Thoracic aorta (tissue), 2 donors: Measurements from ENCODE around the gene COX17. TPM values are rescaled to one million over a fixed set of nuclear protein-coding genes. Genes with fewer than 3 reads are reported as not detected.

Source experiments
- ATAC-seq: fragments of 150-250 bp; one replicate; pipeline ENCODE4 v1.8.0; 2017; ENCODE audit warnings: low read depth; ENCODE audit not compliant: insufficient number of reproducible peaks, low FRiP score
- DNase-seq: peaks from one replicate; pipeline ENCODE4 v3.0.0-alpha.2; 2020; ENCODE audit warnings: low spot score
- H3K27ac ChIP-seq, 2 donors: fragments of 200-600 bp; sonication (generic); 1 replicate in 1 of 2; 2 replicates in 1 of 2; pipeline ENCODE4 v1.5.1; 2016; ENCODE audit warnings: mild to moderate bottlenecking in 2 of 2, moderate library complexity in 2 of 2
- H3K27me3 ChIP-seq: fragments of 200-600 bp; sonication (generic); replicated peaks from 2 replicates; pipeline ENCODE4 v1.6.0; 2016; ENCODE audit warnings: mild to moderate bottlenecking; ENCODE audit not compliant: insufficient read depth
- H3K36me3 ChIP-seq: fragments of 200-600 bp; sonication (generic); one replicate; pipeline ENCODE4 v1.5.1; 2016
- H3K4me1 ChIP-seq, 2 donors: fragments of 200-600 bp; sonication (generic); 1 replicate in 1 of 2; 2 replicates in 1 of 2; pipeline versions ENCODE4 v1.5.1 to v1.6.0; 2016; ENCODE audit warnings: low read depth in 2 of 2, mild to moderate bottlenecking in 1 of 2; ENCODE audit not compliant: control insufficient read depth in 1 of 2
- H3K4me3 ChIP-seq: fragments of 200-600 bp; sonication (generic); 2 replicates; pipeline ENCODE4 v1.5.1; 2016; ENCODE audit warnings: mild to moderate bottlenecking
- H3K9me3 ChIP-seq: fragments of 200-600 bp; sonication (generic); 2 replicates; pipeline ENCODE4 v1.5.1; 2016
- CTCF ChIP-seq: fragments of 200-600 bp; sonication (generic); IDR thresholded peaks from one replicate; pipeline ENCODE4 v1.5.1; 2019; ENCODE audit warnings: antibody characterized with exemption
- total RNA-seq, 2 donors: library from RNA; depleted of rRNA; stranded (reverse); fragments of >200 nt; gene quantifications; one replicate each; pipeline versions ENCODE4 v1.1.0 to v1.2.3, GENCODE V29; 2016

The COX17 gene
- total RNA-seq, 2 donors from 2014 or later = 15.2 to 51.3 TPM

GRCh38 chr3:119664370-119664769 lies 12.8 kb downstream of the COX17 start:
- no peaks in the 10 kb centered on the region for H3K9me3 ChIP-seq
- DNase-seq (no peak), ATAC-seq (no peak)
- no peak overlapping the region for H3K4me3 ChIP-seq
- H3K36me3 ChIP-seq = no peaks in the 10 kb centered on the region
- H3K4me1 ChIP-seq = peaks cover 17 to 50% of the 10 kb centered on the region in 2 donors
- H3K27ac ChIP-seq = peak overlapping the region in 1 of 2 donors; percentile 24
- no peak for TF ChIP-seq CTCF
- no peaks in the 10 kb centered on the region for H3K27me3 ChIP-seq

GRCh38 chr3:119663885-119664284 lies 13.3 kb downstream of the COX17 start:
- no peak for DNase-seq
- H3K4me1 ChIP-seq = peaks cover 15 to 55% of the 10 kb centered on the region in 2 donors
- ATAC-seq = no peak
- H3K36me3 ChIP-seq = no peaks in the 10 kb centered on the region
- H3K27ac ChIP-seq = peak overlapping the region in 1 of 2 donors; percentile 49
- no peaks in the 10 kb centered on the region for H3K9me3 ChIP-seq
- no peaks in the 10 kb centered on the region for H3K27me3 ChIP-seq
- H3K4me3 ChIP-seq = no peak overlapping the region
- no peak for TF ChIP-seq CTCF

- ATAC-seq (no peak), DNase-seq (no peak)
- Histone ChIP-seq H3K36me3 (no peaks in the 10 kb centered on the region), H3K27me3 (no peaks in the 10 kb centered on the region), H3K4me3 (no peak overlapping the region), H3K9me3 (no peaks in the 10 kb centered on the region), H3K27ac (peak overlapping the region; percentile 37 to 49), H3K4me1 (peaks cover 15 to 66% of the 10 kb centered on the region in 2 donors)
- no peak for TF ChIP-seq CTCF
Measured at GRCh38 chr3:119662604-119663373, 14.4 kb downstream of the COX17 start.

- no peak for TF ChIP-seq CTCF
- Histone ChIP-seq H3K36me3 (no peaks in the 10 kb centered on the region), H3K9me3 (no peaks in the 10 kb centered on the region), H3K4me3 (peak within 1 kb of the TSS; percentile 46), H3K27me3 (no peaks in the 10 kb centered on the region), H3K27ac (peak within 1 kb of the TSS; percentile 67 to 80), H3K4me1 (peaks cover 19 to 70% of the 10 kb centered on the region in 2 donors)
- DNase-seq (no peak), ATAC-seq (peak; percentile 33)
Measured at GRCh38 chr3:119660474-119661440, 16.4 kb downstream of the COX17 start, which contains the start of gene POPDC2. Gene POPDC2 (minus strand): TSS chr3:119660589. CDS start chr3:119660423, 166 bp downstream.
